ENCODE measurements around the gene TECTA. TPM values are rescaled to one million over a fixed set of nuclear protein-coding genes. Genes with fewer than 3 reads are reported as not detected.

TECTA gene
- total RNA-seq, 3 donors from 2014 or later = 0.20 to 0.82 (median 0.39) TPM

GRCh38 chr11:121138259-121138658 lies 37.2 kb downstream of the TECTA start:
- H3K36me3 ChIP-seq (ENCODE audit: low read depth) = no peaks in the 10 kb centered on the region
- no peak overlapping the region for H3K4me3 ChIP-seq
- no peaks in the 10 kb centered on the region for H3K4me1 ChIP-seq (ENCODE audit: low read depth)
- DNase-seq = no peak
- H3K9me3 ChIP-seq = no peaks in the 10 kb centered on the region
- ATAC-seq = no peak
- intact Hi-C loops (cut with DNase I, micrococcal nuclease) = no loop called here
- TF ChIP-seq CTCF (IDR thresholded peaks at IDR 0.05) = no peak

- no peak for TF ChIP-seq CTCF (IDR thresholded peaks at IDR 0.05)
- H3K4me1 ChIP-seq (ENCODE audit: low read depth) = no peaks in the 10 kb centered on the region
- DNase-seq (no peak), ATAC-seq (no peak)
- no peak overlapping the region for H3K4me3 ChIP-seq
- intact Hi-C loops (cut with DNase I, micrococcal nuclease) = no loop called here
- no peaks in the 10 kb centered on the region for H3K36me3 ChIP-seq (ENCODE audit: low read depth)
- no peaks in the 10 kb centered on the region for H3K9me3 ChIP-seq
Observed at GRCh38 chr11:121140369-121140768, 39.3 kb downstream of the TECTA start.

- TF ChIP-seq CTCF (IDR thresholded peaks at IDR 0.05) = no peak
- no peak for ATAC-seq
- Histone ChIP-seq H3K4me3 (no peak overlapping the region), H3K36me3 (ENCODE audit: low read depth) (no peaks in the 10 kb centered on the region), H3K4me1 (ENCODE audit: low read depth) (no peaks in the 10 kb centered on the region), H3K9me3 (no peaks in the 10 kb centered on the region)
- no peak for DNase-seq
- intact Hi-C loops (cut with DNase I, micrococcal nuclease) = no loop called here
Observed at GRCh38 chr11:121141066-121141465, 40.0 kb downstream of the TECTA start.

- no peak for ATAC-seq
- intact Hi-C loops (cut with DNase I, micrococcal nuclease) = no loop called here
Observed at GRCh38 chr11:121143921-121144320, 42.9 kb downstream of the TECTA start.

GRCh38 chr11:121144723-121145122 lies 43.7 kb downstream of the TECTA start:
- no peak for TF ChIP-seq CTCF (IDR thresholded peaks at IDR 0.05)
- Histone ChIP-seq H3K4me3 (no peak overlapping the region), H3K4me1 (ENCODE audit: low read depth) (no peaks in the 10 kb centered on the region), H3K36me3 (ENCODE audit: low read depth) (no peaks in the 10 kb centered on the region), H3K9me3 (no peaks in the 10 kb centered on the region)
- no peak for DNase-seq
- intact Hi-C loops (cut with DNase I, micrococcal nuclease) = no loop called here
- ATAC-seq = no peak

More at GRCh38 chr11:121143921-121144320, 42.9 kb downstream of the TECTA start:
- Histone ChIP-seq H3K4me1 (ENCODE audit: low read depth) (no peaks in the 10 kb centered on the region), H3K36me3 (ENCODE audit: low read depth) (no peaks in the 10 kb centered on the region), H3K9me3 (no peaks in the 10 kb centered on the region), H3K4me3 (no peak overlapping the region)
- no peak for TF ChIP-seq CTCF (IDR thresholded peaks at IDR 0.05)
- DNase-seq = no peak

- TF ChIP-seq CTCF (IDR thresholded peaks at IDR 0.05) = no peak
- H3K36me3 ChIP-seq (ENCODE audit: low read depth) = no peaks in the 10 kb centered on the region
- H3K9me3 ChIP-seq = no peaks in the 10 kb centered on the region
- no peaks in the 10 kb centered on the region for H3K4me1 ChIP-seq (ENCODE audit: low read depth)
- no peak for DNase-seq
- no peak for ATAC-seq
- intact Hi-C loops (cut with DNase I, micrococcal nuclease) = no loop called here
- no peak overlapping the region for H3K4me3 ChIP-seq
Observed at GRCh38 chr11:121145826-121146225, 44.8 kb downstream of the TECTA start.
